IPS-NIHi7 (cell line): ENCODE data around the gene UQCC5.
A peak's percentile ranks its signal among the peaks of the same experiment; 100 is the strongest.

Source experiments
- DNase-seq: peaks from one replicate; pipeline ENCODE4 v3.0.0; 2012; ENCODE audit warnings: mixed read lengths; ENCODE audit errors: extremely low spot score

The UQCC5 gene

GRCh38 chr3:52536369-52537164, at the start of gene UQCC5:
TSS of gene UQCC5 (plus strand) at chr3:52536605. CDS start at chr3:52536756, 151 bp downstream.
- peak; percentile 99 for DNase-seq

GRCh38 chr3:52487050-52487787, 49.2 kb upstream of the UQCC5 start:
- DNase-seq: no peak

- no peak for DNase-seq
Observed at GRCh38 chr3:52487788-52488691, 48.4 kb upstream of the UQCC5 start.

- DNase-seq: no peak
Observed at GRCh38 chr3:52488746-52489145, 47.7 kb upstream of the UQCC5 start.

GRCh38 chr3:52489453-52489852, 47.0 kb upstream of the UQCC5 start:
- DNase-seq: no peak

- no peak for DNase-seq
Observed at GRCh38 chr3:52490035-52490938, 46.1 kb upstream of the UQCC5 start.

- no peak for DNase-seq
Observed at GRCh38 chr3:52490939-52491526, 45.4 kb upstream of the UQCC5 start.

- no peak for DNase-seq
Observed at GRCh38 chr3:52492059-52492458, 44.3 kb upstream of the UQCC5 start.

GRCh38 chr3:52493232-52494017, 43.0 kb upstream of the UQCC5 start:
- DNase-seq: no peak

GRCh38 chr3:52494445-52494844, 42.0 kb upstream of the UQCC5 start:
- DNase-seq: no peak

- no peak for DNase-seq
Observed at GRCh38 chr3:52494886-52495495, 41.4 kb upstream of the UQCC5 start, which contains the start of gene STAB1. TSS of gene STAB1 (plus strand) at chr3:52495338. CDS start at chr3:52495414, 76 bp downstream.

GRCh38 chr3:52495777-52496602, 40.4 kb upstream of the UQCC5 start:
- no peak for DNase-seq

- no peak for DNase-seq
Observed at GRCh38 chr3:52498137-52499054, 38.0 kb upstream of the UQCC5 start.

GRCh38 chr3:52501046-52501445, 35.4 kb upstream of the UQCC5 start:
- DNase-seq: no peak

- DNase-seq: no peak
Observed at GRCh38 chr3:52502001-52502400, 34.4 kb upstream of the UQCC5 start.

GRCh38 chr3:52502808-52503350, 33.5 kb upstream of the UQCC5 start:
- no peak for DNase-seq
